Measurements from ENCODE around the gene ARSK. TPM values are rescaled to one million over a fixed set of nuclear protein-coding genes. Genes with fewer than 3 reads are reported as not detected.
A peak's percentile ranks its signal among the peaks of the same experiment; 100 is the strongest.

ARSK gene
- total and polyA plus RNA-seq, 12 donors: 2.4 to 6.3 (median 3.4) TPM

DNA sequence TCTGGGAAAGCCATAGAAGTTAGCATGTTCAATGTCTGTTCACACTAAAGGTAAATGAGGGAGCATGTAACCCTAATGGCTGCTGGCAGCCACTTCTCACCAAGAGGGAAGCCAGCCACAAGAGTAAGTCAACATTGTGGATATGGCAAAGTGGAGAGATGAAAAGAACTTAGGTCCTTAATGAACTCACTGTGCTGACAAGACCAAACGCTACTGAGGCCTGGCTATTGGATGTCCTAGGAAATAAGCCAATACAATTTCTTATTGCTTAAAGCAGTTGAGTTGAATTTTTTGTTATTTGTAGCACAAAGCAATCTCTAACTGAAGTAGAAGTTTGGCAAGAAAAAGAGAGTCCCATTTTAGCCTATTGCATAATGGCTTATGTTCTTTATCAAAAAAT lies 71.8 kb downstream of the ARSK start:
- no peaks in the 10 kb centered on the region for H3K36me3 ChIP-seq
- WGBS, 2 donors: 71 to 75% methylated on average over 1 of the region's 1 CpG
- no peaks in the 10 kb centered on the region for H3K9me3 ChIP-seq
- H3K27me3 ChIP-seq: no peaks in the 10 kb centered on the region
- DNase-seq (no peak), ATAC-seq (peak in 1 of 8 donors; percentile 52)
- H3K4me1 ChIP-seq: peaks cover 0 to 35% (median 4%) of the 10 kb centered on the region in 9 donors
- H3K27ac ChIP-seq: no peak overlapping the region
- no peak overlapping the region for H3K4me3 ChIP-seq
- TF ChIP-seq, protein P1, sequence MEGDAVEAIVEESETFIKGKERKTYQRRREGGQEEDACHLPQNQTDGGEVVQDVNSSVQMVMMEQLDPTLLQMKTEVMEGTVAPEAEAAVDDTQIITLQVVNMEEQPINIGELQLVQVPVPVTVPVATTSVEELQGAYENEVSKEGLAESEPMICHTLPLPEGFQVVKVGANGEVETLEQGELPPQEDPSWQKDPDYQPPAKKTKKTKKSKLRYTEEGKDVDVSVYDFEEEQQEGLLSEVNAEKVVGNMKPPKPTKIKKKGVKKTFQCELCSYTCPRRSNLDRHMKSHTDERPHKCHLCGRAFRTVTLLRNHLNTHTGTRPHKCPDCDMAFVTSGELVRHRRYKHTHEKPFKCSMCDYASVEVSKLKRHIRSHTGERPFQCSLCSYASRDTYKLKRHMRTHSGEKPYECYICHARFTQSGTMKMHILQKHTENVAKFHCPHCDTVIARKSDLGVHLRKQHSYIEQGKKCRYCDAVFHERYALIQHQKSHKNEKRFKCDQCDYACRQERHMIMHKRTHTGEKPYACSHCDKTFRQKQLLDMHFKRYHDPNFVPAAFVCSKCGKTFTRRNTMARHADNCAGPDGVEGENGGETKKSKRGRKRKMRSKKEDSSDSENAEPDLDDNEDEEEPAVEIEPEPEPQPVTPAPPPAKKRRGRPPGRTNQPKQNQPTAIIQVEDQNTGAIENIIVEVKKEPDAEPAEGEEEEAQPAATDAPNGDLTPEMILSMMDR (IDR thresholded peaks at IDR 0.05): no peak
- intact Hi-C loops (cut with DNase I): no loop called here

DNA sequence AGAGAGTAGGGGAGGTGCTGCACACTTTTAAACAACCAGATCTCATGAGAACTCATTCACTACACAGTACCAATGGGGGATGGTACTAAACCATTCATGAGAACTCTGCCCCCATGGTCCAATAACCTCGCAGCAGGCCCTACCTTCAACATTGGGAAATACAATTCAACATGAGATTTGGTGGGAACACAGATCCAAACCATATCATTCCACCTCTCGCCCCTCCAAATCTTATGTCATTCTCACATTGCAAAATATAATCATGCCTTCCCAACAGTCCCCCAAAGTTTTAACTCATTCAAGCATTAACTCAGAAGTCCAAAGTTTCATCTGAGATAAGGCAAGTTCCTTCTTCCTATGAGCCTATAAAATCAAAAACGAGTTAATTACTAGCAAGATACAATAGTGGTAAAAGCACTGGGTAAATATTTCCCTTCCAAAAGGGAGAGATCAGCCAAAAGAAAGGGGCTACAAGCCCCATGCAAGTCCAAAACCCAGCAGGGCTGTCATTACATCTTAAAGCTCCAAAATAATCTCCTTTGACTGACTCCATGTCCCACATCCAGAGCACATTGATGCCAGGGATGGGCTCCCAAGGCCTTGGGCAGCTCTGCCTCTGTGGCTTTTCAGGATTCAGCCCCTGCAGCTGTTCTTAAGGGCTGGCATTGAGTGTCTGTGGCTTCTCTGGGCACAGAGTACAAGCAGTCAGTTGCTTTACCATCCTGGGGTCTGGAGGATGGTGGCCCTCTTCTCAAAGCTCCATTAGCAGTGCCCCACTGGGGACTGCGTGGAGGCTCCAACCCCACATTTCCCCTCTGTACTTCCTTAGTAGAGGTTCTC lies 73.3 kb downstream of the ARSK start:
- peak overlapping the region in 1 of 10 donors; percentile 72 for H3K27ac ChIP-seq

DNA sequence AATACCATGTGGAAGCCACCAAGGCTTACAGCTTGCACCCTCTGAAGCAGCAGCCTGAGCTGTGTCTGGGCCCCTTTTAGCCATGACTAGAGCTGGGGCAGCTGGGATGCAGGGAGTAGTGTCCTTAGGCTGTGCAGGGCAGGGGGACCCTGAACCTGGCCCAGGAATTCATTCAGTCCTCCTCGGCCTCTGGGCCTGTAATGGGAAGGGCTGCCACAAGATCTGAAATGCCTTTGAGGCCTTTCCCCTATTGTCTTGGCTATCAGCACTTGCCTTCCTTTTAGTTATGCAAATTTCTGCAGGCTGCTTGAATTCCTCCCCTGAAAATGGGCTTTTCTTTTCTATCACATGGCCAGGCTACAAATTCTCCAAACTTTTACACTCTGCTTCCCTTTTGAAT lies 74.0 kb downstream of the ARSK start:
- DNase-seq (no peak), ATAC-seq (no peak)
- no peaks in the 10 kb centered on the region for H3K27me3 ChIP-seq
- intact Hi-C loops (cut with DNase I): no loop called here
- WGBS, 2 donors: 82 to 90% methylated on average over 1 of the region's 1 CpG
- no peak overlapping the region for H3K4me3 ChIP-seq
- H3K9me3 ChIP-seq: no peaks in the 10 kb centered on the region
- H3K4me1 ChIP-seq: peaks cover 0 to 31% (median 0%) of the 10 kb centered on the region in 9 donors
- peak overlapping the region in 1 of 10 donors; percentile 72 for H3K27ac ChIP-seq
- no peaks in the 10 kb centered on the region for H3K36me3 ChIP-seq
- TF ChIP-seq, protein P1 (IDR thresholded peaks at IDR 0.05): no peak

More for the DNA sequence above, 73.3 kb downstream of the ARSK start:
- Histone ChIP-seq H3K36me3 (no peaks in the 10 kb centered on the region), H3K27me3 (no peaks in the 10 kb centered on the region), H3K9me3 (no peaks in the 10 kb centered on the region), H3K4me3 (no peak overlapping the region), H3K4me1 (peaks cover 0 to 31% (median 0%) of the 10 kb centered on the region in 9 donors)
- 86 to 91% methylated on average over 4 of the region's 4 CpGs for WGBS, 2 donors
- intact Hi-C loops (cut with DNase I): no loop called here
- TF ChIP-seq, protein P1 (IDR thresholded peaks at IDR 0.05): no peak
- DNase-seq (no peak), ATAC-seq (no peak)

DNA sequence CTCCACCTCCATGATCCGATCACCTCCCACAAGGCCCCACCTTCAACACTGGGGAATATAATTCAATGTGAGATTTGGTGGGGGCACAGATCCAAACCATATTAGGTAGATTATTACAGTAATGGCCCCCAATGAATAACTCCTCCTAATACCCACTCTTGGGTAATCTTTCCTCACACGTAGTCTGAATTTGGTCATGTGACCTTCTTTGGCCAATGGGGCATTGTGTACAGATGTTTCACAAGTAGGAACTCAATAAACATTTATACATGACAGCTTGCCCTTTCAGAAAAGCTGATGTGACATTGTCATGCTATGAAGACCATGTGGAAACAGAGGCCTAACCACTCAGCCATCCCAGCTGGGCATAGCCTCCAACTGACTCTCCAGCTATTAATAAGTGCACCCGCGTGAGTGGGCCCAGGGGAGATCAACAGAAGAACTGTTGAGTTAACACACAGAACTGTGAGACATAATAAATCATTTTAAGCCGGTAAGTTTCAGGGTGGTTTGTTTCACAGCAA lies 75.6 kb downstream of the ARSK start:
- Histone ChIP-seq H3K9me3 (no peaks in the 10 kb centered on the region), H3K4me1 (peaks cover 0 to 31% (median 0%) of the 10 kb centered on the region in 9 donors), H3K27me3 (no peaks in the 10 kb centered on the region), H3K4me3 (no peak overlapping the region), H3K36me3 (no peaks in the 10 kb centered on the region), H3K27ac (peak overlapping the region in 1 of 10 donors; percentile 63)
- WGBS, 2 donors: 93 to 96% methylated on average over 5 of the region's 5 CpGs
- TF ChIP-seq, protein P1 (IDR thresholded peaks at IDR 0.05): no peak
- intact Hi-C loops (cut with DNase I): no loop called here
- no peak for ATAC-seq
- DNase-seq: no peak
